GM19328 (cell line): ENCODE results near the gene ARHGAP18.

Experiments
- ATAC-seq: cut with Tn5 transposase; IDR thresholded peaks from one replicate; pipeline ENCODE4 v1.9.1; 2021; ENCODE audit warnings: mild to moderate bottlenecking, moderate library complexity; ENCODE audit not compliant: unreplicated experiment

Gene ARHGAP18

GRCh38 chr6:129645830-129646579 lies 64.0 kb downstream of the ARHGAP18 start:
- no peak for ATAC-seq

GRCh38 chr6:129645106-129645829 lies 64.7 kb downstream of the ARHGAP18 start:
- ATAC-seq = no peak

- ATAC-seq = no peak
Observed at GRCh38 chr6:129644567-129645015, 65.4 kb downstream of the ARHGAP18 start.

GRCh38 chr6:129643968-129644367 lies 66.0 kb downstream of the ARHGAP18 start:
- no peak for ATAC-seq

GRCh38 chr6:129643176-129643575 lies 66.8 kb downstream of the ARHGAP18 start:
- ATAC-seq = no peak

GRCh38 chr6:129642322-129642721 lies 67.7 kb downstream of the ARHGAP18 start:
- ATAC-seq = no peak

- no peak for ATAC-seq
Observed at GRCh38 chr6:129641344-129641743, 68.6 kb downstream of the ARHGAP18 start.

- no peak for ATAC-seq
Observed at GRCh38 chr6:129638686-129639085, 71.3 kb downstream of the ARHGAP18 start.

GRCh38 chr6:129638055-129638684 lies 71.8 kb downstream of the ARHGAP18 start:
- ATAC-seq = no peak

- no peak for ATAC-seq
Observed at GRCh38 chr6:129637340-129638054, 72.5 kb downstream of the ARHGAP18 start.

- ATAC-seq = no peak
Observed at GRCh38 chr6:129635396-129636130, 74.4 kb downstream of the ARHGAP18 start.

GRCh38 chr6:129634411-129635230 lies 75.4 kb downstream of the ARHGAP18 start:
- no peak for ATAC-seq

- no peak for ATAC-seq
Observed at GRCh38 chr6:129633529-129633928, 76.4 kb downstream of the ARHGAP18 start.

- ATAC-seq = no peak
Observed at GRCh38 chr6:129632172-129632613, 77.8 kb downstream of the ARHGAP18 start.

GRCh38 chr6:129631070-129631469 lies 78.9 kb downstream of the ARHGAP18 start:
- ATAC-seq = no peak

GRCh38 chr6:129630596-129630995 lies 79.4 kb downstream of the ARHGAP18 start:
- no peak for ATAC-seq

GRCh38 chr6:129628101-129628815 lies 81.7 kb downstream of the ARHGAP18 start:
- ATAC-seq = no peak

- ATAC-seq = no peak
Observed at GRCh38 chr6:129624488-129624887, 85.5 kb downstream of the ARHGAP18 start.
